ENCODE measurements around the gene IZUMO1. TPM values are rescaled to one million over a fixed set of nuclear protein-coding genes. Genes with fewer than 3 reads are reported as not detected.

The IZUMO1 gene
- total and polyA plus RNA-seq, 9 of the 15 experiments (the other 6 are each of a cell fraction or from before 2014, with no cell fraction given) = 0.14 to 2.1 (median 0.73) TPM

GRCh38 chr19:48738557-48739403 is 7.9 kb downstream of the IZUMO1 start (continued):
- TF ChIP-seq HES1 (IDR thresholded peaks at IDR 0.05; ENCODE audit: low read depth) = no peak
- TF ChIP-seq ELK3 (CRISPR knock-in tag; IDR thresholded peaks at IDR 0.05) = no peak
- no peak for TF ChIP-seq ZNF175 (CRISPR knock-in tag; IDR thresholded peaks at IDR 0.05; ENCODE audit: low read depth)
- TF ChIP-seq ZNF57 (CRISPR knock-in tag; IDR thresholded peaks at IDR 0.05) = no peak
- no peak for TF ChIP-seq PRMT5 (CRISPR knock-in tag; IDR thresholded peaks at IDR 0.05)
- peak; percentile 50 for TF ChIP-seq CHD1 (IDR thresholded peaks at IDR 0.05; ENCODE audit: low read length)
- no peak for TF ChIP-seq ZNF77 (CRISPR knock-in tag; IDR thresholded peaks at IDR 0.05)
- TF ChIP-seq THAP12 (CRISPR knock-in tag; IDR thresholded peaks at IDR 0.05) = peak; percentile 93
- TF ChIP-seq TAF15 (IDR thresholded peaks at IDR 0.05; ENCODE audit: low read depth, low read length) = no peak
- no peak for TF ChIP-seq GTF2F1 (IDR thresholded peaks at IDR 0.05; ENCODE audit: low read depth, low read length)
- no peak; the same call in 1 of the 2 replicates for TF ChIP-seq ZNF384 (IDR thresholded peaks at IDR 0.05; ENCODE audit: low read depth, low read length)
- TF ChIP-seq CHCHD3 (CRISPR knock-in tag; IDR thresholded peaks at IDR 0.05) = no peak
- 0 out of 2 replicates have a peak, but pooled peaks have one; percentile 30 for TF ChIP-seq ZNF143 (CRISPR knock-in tag; IDR thresholded peaks at IDR 0.05)
- no peak for TF ChIP-seq SREBF1 (IDR thresholded peaks at IDR 0.05; ENCODE audit: borderline replicate concordance, low read depth, low read length)
- TF ChIP-seq FOXK2 (conservative IDR thresholded peaks at IDR 0.05 in 1 of 2, IDR thresholded peaks at IDR 0.05 in 1 of 2; ENCODE audit: low read depth in 2 of 2) = peak; percentile 58 to 76
- peak; percentile 79; the same call in 1 of the 2 replicates for TF ChIP-seq NR4A1 (CRISPR knock-in tag; IDR thresholded peaks at IDR 0.05)
- peak; percentile 77 for TF ChIP-seq NR4A1 (tag; IDR thresholded peaks at IDR 0.05)
- TF ChIP-seq RBM17 (IDR thresholded peaks at IDR 0.05; ENCODE audit: borderline replicate concordance, low read depth, low read length) = no peak
